ENCODE results near the gene TMEM247. TPM values are rescaled to one million over a fixed set of nuclear protein-coding genes. Genes with fewer than 3 reads are reported as not detected.

Gene TMEM247
- total RNA-seq, 1 donor from 2014 or later = not detected

DNA sequence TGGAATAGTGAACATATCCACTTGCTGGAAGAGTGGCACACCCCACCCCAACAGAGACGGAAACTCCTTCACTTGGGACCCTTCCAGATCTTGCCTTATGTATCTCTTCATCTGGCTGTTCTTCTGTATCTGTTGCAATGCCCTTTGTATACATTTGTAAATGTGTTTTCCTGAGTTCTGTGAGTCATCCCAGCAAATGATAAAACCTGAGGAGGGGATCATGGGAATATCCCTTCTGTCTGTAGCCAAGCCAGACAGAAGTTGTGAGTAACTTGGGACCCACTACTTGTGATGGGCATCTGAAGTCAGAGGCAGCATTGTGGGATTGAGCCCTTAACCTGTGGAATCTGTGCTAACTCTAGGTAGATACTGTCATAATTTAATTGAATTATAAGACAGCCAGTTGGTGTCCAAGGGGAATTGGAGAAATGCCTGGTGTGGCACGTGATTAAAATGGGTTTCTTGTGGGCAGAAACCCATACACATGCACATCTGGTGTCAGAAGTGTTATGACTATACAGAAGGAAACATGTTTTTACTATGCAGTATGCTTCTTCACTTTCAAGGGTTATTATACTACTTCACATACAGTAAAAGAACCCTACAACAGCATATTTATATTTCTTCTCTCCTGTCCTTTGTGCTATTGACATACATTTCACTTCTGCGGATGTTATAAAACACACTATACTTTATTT is 32.3 kb upstream of the TMEM247 start:
- no peak for DNase-seq (ENCODE audit: low read depth)
- no peak overlapping the region for H3K4me3 ChIP-seq (ENCODE audit: low read depth, low read length)
- TF ChIP-seq, protein P1, sequence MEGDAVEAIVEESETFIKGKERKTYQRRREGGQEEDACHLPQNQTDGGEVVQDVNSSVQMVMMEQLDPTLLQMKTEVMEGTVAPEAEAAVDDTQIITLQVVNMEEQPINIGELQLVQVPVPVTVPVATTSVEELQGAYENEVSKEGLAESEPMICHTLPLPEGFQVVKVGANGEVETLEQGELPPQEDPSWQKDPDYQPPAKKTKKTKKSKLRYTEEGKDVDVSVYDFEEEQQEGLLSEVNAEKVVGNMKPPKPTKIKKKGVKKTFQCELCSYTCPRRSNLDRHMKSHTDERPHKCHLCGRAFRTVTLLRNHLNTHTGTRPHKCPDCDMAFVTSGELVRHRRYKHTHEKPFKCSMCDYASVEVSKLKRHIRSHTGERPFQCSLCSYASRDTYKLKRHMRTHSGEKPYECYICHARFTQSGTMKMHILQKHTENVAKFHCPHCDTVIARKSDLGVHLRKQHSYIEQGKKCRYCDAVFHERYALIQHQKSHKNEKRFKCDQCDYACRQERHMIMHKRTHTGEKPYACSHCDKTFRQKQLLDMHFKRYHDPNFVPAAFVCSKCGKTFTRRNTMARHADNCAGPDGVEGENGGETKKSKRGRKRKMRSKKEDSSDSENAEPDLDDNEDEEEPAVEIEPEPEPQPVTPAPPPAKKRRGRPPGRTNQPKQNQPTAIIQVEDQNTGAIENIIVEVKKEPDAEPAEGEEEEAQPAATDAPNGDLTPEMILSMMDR (conservative IDR thresholded peaks at IDR 0.05; ENCODE audit: low read depth, low read length) = no peak

DNA sequence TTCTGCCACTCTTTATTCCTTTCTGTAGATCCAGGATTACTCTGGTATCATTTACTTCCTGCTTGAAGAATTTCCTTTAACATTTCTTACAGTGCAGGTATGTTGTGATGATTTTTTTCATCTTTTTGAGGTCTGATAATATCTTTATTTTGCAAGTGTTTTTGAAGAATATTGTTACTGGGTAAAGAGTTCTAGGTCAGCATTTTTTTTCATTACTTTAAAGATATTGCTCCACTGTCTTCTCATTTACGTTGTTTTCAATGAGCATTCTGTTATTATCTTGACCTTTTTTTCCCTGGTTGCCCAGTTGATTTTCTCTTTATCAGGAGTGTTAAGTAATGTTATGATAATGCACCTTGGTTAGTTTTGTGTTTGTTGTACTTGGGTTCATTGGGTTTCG is 31.7 kb upstream of the TMEM247 start:
- DNase-seq (ENCODE audit: low read depth) = no peak
- TF ChIP-seq, protein P1 (conservative IDR thresholded peaks at IDR 0.05; ENCODE audit: low read depth, low read length) = no peak
- H3K4me3 ChIP-seq (ENCODE audit: low read depth, low read length) = no peak overlapping the region

- TF ChIP-seq, protein P1 (conservative IDR thresholded peaks at IDR 0.05; ENCODE audit: low read depth, low read length) = no peak
- DNase-seq (ENCODE audit: low read depth) = no peak
- no peak overlapping the region for H3K4me3 ChIP-seq (ENCODE audit: low read depth, low read length)
These were observed 31.3 kb upstream of the TMEM247 start for GRCh38 chr2:46448111-46448510.

DNA sequence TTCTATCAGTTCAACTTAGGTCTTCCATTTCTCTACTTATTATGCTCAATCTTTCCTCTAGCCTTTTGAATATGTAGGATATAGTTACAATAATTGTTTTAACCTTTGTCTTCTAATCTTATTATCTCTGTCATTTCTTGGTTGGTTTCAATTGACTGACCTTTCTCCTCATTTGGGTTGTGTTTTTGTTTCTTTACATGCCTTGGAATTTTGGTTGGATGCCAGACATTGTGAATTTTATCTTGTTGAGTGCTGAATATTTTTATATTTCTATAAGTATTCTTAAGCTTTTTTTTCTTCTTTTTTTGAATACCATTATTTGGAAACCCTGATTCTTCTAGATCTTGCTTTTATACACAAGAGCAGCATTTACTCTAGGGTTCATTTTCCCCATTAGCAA is 30.7 kb upstream of the TMEM247 start:
- no peak overlapping the region for H3K4me3 ChIP-seq (ENCODE audit: low read depth, low read length)
- TF ChIP-seq, protein P1 (conservative IDR thresholded peaks at IDR 0.05; ENCODE audit: low read depth, low read length) = no peak
- no peak for DNase-seq (ENCODE audit: low read depth)

- TF ChIP-seq, protein P1 (conservative IDR thresholded peaks at IDR 0.05; ENCODE audit: low read depth, low read length) = no peak
- no peak overlapping the region for H3K4me3 ChIP-seq (ENCODE audit: low read depth, low read length)
- no peak for DNase-seq (ENCODE audit: low read depth)
These were observed 29.7 kb upstream of the TMEM247 start for GRCh38 chr2:46449700-46450099.

GRCh38 chr2:46451131-46451711 is 28.1 kb upstream of the TMEM247 start:
- H3K4me3 ChIP-seq (ENCODE audit: low read depth, low read length) = no peak overlapping the region
- TF ChIP-seq, protein P1 (conservative IDR thresholded peaks at IDR 0.05; ENCODE audit: low read depth, low read length) = no peak
- no peak for DNase-seq (ENCODE audit: low read depth)

GRCh38 chr2:46456789-46457188 is 22.6 kb upstream of the TMEM247 start:
- DNase-seq (ENCODE audit: low read depth) = no peak
- TF ChIP-seq, protein P1 (conservative IDR thresholded peaks at IDR 0.05; ENCODE audit: low read depth, low read length) = no peak
- H3K4me3 ChIP-seq (ENCODE audit: low read depth, low read length) = no peak overlapping the region

Measured in epithelial cell of proximal tubule (primary cell).